ENCODE results near the gene TMEM132C.

DNA sequence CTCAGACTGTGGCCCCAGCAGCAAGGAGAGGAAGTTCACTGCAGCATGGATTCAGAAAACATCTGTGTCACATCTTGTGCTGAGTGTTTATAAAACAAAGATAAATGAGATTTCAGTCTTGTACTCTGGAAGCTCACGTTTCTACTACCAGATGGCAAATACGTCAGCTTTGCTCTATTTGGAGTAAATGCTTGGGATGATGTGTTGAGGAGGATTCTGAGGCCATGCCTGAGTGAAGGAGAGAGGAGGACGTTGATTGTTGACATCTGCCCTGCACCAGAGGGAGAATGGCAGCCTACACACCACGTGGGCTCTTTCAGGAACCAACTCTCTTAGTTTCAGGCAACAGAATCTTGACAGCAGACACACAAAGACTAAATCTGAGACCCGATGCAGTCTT lies 188.9 kb downstream of the TMEM132C start:
- TF ChIP-seq SP4 (IDR thresholded peaks at IDR 0.05; ENCODE audit: low read length), result no peak
- no peak for TF ChIP-seq CEBPB (IDR thresholded peaks at IDR 0.05; ENCODE audit: low read depth, low read length)
- no peak for TF ChIP-seq KDM1A (IDR thresholded peaks at IDR 0.05; ENCODE audit: borderline replicate concordance, low read length)
- TF ChIP-seq BRCA1 (IDR thresholded peaks at IDR 0.05; ENCODE audit: low read depth, low read length), result no peak
- no peak for TF ChIP-seq RFX5 (IDR thresholded peaks at IDR 0.05; ENCODE audit: borderline replicate concordance, low read depth, low read length)
- TF ChIP-seq, protein P1, sequence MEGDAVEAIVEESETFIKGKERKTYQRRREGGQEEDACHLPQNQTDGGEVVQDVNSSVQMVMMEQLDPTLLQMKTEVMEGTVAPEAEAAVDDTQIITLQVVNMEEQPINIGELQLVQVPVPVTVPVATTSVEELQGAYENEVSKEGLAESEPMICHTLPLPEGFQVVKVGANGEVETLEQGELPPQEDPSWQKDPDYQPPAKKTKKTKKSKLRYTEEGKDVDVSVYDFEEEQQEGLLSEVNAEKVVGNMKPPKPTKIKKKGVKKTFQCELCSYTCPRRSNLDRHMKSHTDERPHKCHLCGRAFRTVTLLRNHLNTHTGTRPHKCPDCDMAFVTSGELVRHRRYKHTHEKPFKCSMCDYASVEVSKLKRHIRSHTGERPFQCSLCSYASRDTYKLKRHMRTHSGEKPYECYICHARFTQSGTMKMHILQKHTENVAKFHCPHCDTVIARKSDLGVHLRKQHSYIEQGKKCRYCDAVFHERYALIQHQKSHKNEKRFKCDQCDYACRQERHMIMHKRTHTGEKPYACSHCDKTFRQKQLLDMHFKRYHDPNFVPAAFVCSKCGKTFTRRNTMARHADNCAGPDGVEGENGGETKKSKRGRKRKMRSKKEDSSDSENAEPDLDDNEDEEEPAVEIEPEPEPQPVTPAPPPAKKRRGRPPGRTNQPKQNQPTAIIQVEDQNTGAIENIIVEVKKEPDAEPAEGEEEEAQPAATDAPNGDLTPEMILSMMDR (IDR thresholded peaks at IDR 0.05; ENCODE audit: control extremely low read depth in 1 of 3, insufficient read depth in 1 of 3, low read depth in 1 of 3, low read length in 3 of 3), result no peak
- TF ChIP-seq, protein P2, sequence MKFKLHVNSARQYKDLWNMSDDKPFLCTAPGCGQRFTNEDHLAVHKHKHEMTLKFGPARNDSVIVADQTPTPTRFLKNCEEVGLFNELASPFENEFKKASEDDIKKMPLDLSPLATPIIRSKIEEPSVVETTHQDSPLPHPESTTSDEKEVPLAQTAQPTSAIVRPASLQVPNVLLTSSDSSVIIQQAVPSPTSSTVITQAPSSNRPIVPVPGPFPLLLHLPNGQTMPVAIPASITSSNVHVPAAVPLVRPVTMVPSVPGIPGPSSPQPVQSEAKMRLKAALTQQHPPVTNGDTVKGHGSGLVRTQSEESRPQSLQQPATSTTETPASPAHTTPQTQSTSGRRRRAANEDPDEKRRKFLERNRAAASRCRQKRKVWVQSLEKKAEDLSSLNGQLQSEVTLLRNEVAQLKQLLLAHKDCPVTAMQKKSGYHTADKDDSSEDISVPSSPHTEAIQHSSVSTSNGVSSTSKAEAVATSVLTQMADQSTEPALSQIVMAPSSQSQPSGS (IDR thresholded peaks at IDR 0.05; ENCODE audit: low read length), result no peak
- TF ChIP-seq, protein P3, sequence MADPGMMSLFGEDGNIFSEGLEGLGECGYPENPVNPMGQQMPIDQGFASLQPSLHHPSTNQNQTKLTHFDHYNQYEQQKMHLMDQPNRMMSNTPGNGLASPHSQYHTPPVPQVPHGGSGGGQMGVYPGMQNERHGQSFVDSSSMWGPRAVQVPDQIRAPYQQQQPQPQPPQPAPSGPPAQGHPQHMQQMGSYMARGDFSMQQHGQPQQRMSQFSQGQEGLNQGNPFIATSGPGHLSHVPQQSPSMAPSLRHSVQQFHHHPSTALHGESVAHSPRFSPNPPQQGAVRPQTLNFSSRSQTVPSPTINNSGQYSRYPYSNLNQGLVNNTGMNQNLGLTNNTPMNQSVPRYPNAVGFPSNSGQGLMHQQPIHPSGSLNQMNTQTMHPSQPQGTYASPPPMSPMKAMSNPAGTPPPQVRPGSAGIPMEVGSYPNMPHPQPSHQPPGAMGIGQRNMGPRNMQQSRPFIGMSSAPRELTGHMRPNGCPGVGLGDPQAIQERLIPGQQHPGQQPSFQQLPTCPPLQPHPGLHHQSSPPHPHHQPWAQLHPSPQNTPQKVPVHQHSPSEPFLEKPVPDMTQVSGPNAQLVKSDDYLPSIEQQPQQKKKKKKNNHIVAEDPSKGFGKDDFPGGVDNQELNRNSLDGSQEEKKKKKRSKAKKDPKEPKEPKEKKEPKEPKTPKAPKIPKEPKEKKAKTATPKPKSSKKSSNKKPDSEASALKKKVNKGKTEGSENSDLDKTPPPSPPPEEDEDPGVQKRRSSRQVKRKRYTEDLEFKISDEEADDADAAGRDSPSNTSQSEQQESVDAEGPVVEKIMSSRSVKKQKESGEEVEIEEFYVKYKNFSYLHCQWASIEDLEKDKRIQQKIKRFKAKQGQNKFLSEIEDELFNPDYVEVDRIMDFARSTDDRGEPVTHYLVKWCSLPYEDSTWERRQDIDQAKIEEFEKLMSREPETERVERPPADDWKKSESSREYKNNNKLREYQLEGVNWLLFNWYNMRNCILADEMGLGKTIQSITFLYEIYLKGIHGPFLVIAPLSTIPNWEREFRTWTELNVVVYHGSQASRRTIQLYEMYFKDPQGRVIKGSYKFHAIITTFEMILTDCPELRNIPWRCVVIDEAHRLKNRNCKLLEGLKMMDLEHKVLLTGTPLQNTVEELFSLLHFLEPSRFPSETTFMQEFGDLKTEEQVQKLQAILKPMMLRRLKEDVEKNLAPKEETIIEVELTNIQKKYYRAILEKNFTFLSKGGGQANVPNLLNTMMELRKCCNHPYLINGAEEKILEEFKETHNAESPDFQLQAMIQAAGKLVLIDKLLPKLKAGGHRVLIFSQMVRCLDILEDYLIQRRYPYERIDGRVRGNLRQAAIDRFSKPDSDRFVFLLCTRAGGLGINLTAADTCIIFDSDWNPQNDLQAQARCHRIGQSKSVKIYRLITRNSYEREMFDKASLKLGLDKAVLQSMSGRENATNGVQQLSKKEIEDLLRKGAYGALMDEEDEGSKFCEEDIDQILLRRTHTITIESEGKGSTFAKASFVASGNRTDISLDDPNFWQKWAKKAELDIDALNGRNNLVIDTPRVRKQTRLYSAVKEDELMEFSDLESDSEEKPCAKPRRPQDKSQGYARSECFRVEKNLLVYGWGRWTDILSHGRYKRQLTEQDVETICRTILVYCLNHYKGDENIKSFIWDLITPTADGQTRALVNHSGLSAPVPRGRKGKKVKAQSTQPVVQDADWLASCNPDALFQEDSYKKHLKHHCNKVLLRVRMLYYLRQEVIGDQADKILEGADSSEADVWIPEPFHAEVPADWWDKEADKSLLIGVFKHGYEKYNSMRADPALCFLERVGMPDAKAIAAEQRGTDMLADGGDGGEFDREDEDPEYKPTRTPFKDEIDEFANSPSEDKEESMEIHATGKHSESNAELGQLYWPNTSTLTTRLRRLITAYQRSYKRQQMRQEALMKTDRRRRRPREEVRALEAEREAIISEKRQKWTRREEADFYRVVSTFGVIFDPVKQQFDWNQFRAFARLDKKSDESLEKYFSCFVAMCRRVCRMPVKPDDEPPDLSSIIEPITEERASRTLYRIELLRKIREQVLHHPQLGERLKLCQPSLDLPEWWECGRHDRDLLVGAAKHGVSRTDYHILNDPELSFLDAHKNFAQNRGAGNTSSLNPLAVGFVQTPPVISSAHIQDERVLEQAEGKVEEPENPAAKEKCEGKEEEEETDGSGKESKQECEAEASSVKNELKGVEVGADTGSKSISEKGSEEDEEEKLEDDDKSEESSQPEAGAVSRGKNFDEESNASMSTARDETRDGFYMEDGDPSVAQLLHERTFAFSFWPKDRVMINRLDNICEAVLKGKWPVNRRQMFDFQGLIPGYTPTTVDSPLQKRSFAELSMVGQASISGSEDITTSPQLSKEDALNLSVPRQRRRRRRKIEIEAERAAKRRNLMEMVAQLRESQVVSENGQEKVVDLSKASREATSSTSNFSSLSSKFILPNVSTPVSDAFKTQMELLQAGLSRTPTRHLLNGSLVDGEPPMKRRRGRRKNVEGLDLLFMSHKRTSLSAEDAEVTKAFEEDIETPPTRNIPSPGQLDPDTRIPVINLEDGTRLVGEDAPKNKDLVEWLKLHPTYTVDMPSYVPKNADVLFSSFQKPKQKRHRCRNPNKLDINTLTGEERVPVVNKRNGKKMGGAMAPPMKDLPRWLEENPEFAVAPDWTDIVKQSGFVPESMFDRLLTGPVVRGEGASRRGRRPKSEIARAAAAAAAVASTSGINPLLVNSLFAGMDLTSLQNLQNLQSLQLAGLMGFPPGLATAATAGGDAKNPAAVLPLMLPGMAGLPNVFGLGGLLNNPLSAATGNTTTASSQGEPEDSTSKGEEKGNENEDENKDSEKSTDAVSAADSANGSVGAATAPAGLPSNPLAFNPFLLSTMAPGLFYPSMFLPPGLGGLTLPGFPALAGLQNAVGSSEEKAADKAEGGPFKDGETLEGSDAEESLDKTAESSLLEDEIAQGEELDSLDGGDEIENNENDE (IDR thresholded peaks at IDR 0.05; ENCODE audit: insufficient replicate concordance, low read length), result no peak
- TF ChIP-seq RXRA (IDR thresholded peaks at IDR 0.05; ENCODE audit: insufficient read depth, low read depth, low read length), result no peak
- no peak for TF ChIP-seq TCF12 (IDR thresholded peaks at IDR 0.05; ENCODE audit: low read depth, low read length)
- TF ChIP-seq JUN (IDR thresholded peaks at IDR 0.05; ENCODE audit: low read depth, low read length), result no peak
